Stimulated activated CD8-positive, alpha-beta memory T cell treated with anti-CD3 and anti-CD28 coated beads, Interleukin-7, amount 100 ng/mL, for 24 hours (primary cell): ENCODE results near the gene RAD51B.

Experiments
- DNase-seq: peaks from one replicate; pipeline ENCODE4 v3.0.0-alpha.2; 2020; ENCODE audit warnings: low read depth

The RAD51B gene

GRCh38 chr14:68557648-68558047, 738.1 kb downstream of the RAD51B start:
- no peak for DNase-seq

DNA sequence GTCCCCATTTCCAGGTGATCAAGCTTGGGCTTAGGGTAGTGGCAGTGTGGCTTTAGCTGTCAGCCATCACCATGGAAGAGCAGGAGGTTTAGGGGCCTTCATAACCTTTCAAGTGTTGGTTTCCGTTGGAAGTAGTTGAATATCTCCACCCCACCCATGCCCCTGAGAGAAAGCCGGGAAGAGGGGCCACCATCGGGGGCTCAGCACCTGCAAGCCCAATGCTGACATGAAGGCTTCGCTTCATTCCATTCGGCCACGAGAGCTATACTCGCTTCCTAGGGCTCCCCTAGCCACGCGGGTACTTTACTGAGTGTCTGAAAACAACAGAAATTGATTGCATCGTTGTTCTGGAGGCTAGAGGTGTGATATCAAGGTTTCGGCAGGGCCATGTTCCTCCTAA, 738.5 kb downstream of the RAD51B start:
- DNase-seq: no peak

GRCh38 chr14:68559949-68560348, 740.4 kb downstream of the RAD51B start:
- DNase-seq: no peak

- no peak for DNase-seq
Measured at GRCh38 chr14:68561531-68562007, 742.0 kb downstream of the RAD51B start.

GRCh38 chr14:68562911-68563250, 743.3 kb downstream of the RAD51B start:
- no peak for DNase-seq

DNA sequence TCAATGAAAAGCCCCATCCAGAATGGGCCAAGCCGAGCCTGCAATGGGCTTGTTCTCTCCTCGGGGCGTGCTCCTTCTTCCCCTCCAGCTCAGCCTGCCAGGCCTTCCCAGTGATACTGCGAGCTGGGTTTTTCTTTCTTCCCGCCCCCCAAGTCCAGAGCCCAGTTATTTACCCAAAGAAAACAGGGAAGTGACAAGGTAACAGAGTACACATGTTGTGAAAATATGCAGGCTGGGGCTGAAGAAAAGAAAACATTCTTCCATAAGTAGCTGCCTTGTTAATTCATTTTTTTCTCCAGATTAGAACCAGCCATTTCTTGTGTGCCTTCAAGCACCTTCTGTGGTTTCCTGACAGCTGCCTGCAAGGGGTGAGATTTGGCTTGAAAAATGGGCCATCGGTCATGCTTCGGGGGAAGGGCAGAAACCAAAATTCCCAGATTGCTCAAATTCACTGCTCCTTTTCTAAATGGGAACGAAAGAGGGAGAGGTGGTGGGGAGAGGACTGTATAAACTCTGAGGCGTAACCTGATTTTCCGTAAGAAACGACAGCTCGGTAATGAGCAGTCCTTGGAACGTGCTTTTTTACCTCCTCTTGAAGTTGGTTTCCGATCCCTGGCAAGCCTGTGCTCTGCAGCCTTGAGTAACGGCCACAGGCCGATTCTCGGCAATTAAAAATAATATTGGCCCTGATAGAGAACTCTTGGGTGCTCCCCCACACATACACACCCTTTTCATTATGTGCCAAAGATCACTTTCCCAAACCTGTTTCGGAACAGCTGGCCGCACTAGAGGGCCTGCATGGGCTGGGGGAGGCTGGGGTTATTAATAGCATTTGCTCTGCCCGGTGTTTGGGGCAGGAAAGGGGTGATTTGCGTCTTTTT, 743.9 kb downstream of the RAD51B start:
- DNase-seq: no peak

- no peak for DNase-seq
Measured at GRCh38 chr14:68564191-68564825, 744.7 kb downstream of the RAD51B start.

GRCh38 chr14:68564826-68565759, 745.5 kb downstream of the RAD51B start:
- DNase-seq: no peak

- no peak for DNase-seq
Measured at GRCh38 chr14:68566075-68566474, 746.5 kb downstream of the RAD51B start.

- DNase-seq: no peak
Measured at GRCh38 chr14:68568907-68569897, 749.6 kb downstream of the RAD51B start.

GRCh38 chr14:68569970-68570409, 750.4 kb downstream of the RAD51B start:
- no peak for DNase-seq

- DNase-seq: no peak
Measured at GRCh38 chr14:68571114-68571591, 751.6 kb downstream of the RAD51B start.

- DNase-seq: no peak
Measured at GRCh38 chr14:68571928-68572525, 752.4 kb downstream of the RAD51B start.

DNA sequence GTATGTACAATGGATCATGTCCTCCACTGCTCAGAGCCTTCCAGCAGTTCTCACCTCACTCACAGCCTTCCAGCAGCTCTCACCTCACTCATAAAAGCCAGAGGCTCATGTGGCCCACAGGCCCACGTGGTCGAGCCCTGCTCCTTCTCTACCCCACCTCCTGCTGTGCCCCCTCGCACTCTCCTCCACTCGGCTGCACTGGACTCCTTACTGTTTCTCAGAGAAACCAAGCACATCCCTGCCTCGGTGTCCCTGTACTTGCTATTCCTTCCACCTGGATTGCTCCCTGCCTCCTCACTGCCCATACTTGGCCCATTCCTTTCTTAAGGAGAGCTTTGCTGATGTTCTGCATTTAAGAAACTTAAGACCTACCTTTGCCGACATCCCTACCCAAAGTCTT, 753.5 kb downstream of the RAD51B start:
- no peak for DNase-seq

DNA sequence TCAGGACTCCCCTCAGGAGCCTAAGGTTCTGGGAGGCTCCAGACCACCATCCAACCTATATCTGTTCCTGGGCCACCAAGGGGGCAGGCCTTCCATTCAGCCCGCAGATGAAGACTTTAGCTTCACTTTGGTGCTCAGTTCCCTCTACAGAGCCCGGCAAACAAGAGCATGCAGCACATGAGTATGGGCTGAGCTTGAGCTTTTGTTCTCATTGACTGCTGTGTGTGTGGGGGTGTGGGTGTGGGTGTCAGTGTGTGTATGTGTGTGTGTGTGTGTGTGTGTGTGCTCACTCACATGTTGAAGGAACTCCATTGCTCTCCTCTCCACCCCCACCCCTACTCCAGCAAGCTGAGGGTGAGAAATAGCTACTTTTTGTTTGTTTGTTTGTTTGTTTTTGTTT, 754.1 kb downstream of the RAD51B start:
- DNase-seq: no peak

- DNase-seq: no peak
Measured at GRCh38 chr14:68574461-68574860, 754.9 kb downstream of the RAD51B start.

DNA sequence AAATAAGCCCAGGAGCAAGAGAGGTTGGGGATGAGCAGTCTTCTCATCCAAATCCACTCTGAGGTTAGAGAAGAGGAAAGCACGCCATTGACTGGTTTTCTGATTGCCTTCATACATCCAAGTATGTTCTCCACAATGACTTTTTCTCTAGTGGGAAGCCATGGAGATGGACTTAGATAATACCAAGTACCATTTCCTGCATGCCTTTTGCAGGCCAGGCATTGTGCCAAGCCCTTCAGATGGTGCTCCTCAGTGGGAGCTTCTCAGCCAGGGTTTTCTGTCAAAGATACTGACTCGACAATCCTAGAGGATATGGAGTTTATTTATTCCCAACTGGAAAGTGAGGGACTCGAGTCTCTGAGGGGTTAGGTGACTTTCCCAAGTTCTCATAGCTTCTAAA, 755.3 kb downstream of the RAD51B start:
- no peak for DNase-seq

GRCh38 chr14:68575426-68575825, 755.8 kb downstream of the RAD51B start:
- DNase-seq: no peak

- no peak for DNase-seq
Measured at GRCh38 chr14:68576031-68576430, 756.5 kb downstream of the RAD51B start.

DNA sequence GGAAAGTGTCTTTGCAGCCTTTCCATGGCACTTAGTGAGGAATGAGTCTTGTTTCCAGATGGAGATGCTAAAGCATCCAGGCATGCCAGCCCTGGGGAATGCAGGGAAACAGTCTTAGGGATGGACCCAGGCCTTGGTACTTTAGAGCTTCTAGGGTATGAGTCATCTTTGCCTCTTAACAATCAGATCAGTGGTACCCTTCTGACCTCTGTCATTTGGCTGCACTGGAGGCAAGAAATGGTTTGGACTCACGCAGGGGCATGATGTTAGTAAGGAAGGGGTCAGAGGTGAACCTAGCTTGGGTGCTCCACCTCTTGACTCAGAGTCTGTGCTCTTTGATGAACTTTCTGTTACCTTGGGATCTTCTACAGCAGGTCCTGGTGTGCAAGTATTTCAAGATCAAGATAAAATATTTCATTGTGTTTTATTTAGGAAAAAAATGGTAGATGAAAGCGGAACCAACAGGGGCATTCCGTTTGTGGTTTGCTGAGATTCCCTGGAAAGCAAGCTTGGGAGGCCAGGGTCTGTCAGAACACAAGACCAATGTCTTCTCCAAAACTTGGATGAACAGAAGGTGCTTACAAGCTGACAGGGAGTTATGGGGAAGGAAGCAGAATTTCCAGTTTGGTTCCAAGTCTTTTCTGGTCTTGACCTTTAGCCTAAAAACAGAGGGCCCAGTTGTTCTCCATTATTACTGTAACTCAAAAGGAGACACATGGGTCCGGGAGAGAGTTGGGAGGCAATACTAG, 757.1 kb downstream of the RAD51B start:
- DNase-seq: no peak
